ENCODE measurements around the gene TACC3. TPM values are rescaled to one million over a fixed set of nuclear protein-coding genes. Genes with fewer than 3 reads are reported as not detected.

TACC3 gene
- total RNA-seq, 1 donor from 2014 or later, result 8.3 TPM

DNA sequence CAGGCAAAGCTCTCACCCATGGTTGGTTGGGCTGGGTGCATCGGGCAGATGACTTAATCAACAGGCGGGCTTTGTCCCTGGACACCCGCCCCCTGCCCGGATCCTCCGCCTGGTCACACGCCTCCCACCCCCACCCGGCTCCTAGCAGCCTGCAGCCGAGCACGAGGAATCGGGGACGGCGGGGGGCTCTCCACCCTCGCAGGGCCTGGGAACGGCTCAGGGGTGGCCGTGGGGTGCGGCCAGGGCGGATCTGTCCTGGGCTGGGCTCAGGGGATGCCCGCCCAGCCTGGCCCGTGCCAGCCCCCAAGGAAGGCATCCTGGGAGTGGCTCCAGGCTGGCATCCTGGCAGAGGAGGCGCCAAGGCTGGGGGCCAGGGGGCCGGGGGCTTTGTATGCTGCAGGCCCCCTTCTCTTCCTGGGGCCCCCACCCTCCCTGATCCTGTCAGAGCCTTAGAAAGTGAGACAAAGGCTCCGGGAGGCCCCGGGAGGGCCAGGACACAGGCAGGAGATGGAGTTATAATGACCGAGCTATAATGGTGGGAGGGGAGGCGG lies 39.3 kb downstream of the TACC3 start:
- DNase-seq (ENCODE audit: low spot score), result no peak

DNA sequence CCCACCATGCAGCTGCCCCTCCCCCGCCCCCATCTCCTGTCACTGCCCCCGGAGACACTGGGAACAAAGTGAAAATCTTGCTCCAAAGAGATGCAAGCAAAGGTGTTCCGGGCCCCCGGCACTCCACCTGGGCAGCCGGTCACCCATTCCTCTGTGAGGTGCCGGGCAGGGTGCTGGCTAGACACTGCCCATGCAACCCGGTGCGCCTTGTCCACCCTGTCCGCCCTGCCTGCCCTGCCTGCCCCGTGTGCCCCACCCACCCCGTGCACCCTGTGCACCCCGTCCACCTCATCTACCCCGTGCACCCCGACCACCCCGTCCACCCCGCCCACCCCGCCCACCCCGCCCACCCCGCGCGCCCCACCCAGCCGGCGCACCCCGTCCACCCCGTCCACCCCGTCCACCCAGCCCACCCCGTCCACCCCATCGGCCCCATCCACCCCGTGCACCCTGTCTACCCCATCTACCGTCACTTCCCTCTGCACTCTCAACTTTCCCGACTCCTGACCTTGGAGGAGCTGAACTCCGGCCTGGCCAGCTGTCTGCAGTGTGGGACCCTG lies 39.9 kb downstream of the TACC3 start:
- DNase-seq (ENCODE audit: low spot score), result no peak

- no peak for DNase-seq (ENCODE audit: low spot score)
Measured at GRCh38 chr4:1762264-1763010, 41.1 kb downstream of the TACC3 start.

DNA sequence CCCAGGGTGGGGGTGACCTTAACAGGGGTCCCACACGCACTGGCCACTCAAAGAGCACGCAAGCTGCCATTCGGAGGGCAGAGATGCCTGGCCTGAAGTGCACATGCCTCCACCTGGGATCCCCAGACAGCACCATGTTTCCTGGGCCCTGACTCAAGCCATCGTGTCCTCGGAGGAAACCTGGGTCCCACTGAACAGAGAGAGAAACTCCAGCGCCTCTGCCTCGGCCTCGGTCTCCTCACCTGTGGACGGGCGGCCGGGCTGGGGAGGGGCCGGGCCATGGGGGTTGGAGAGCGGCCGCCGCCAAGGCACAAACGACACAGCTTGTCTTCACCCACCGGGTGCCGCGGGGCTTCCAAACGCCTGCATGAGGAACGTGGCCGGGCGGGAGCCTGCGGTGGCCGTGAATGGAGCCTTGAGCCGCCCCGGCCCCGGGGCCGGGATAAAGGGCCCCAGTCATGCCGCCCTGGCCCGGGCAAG lies 41.8 kb downstream of the TACC3 start:
- no peak for DNase-seq (ENCODE audit: low spot score)

- no peak for DNase-seq (ENCODE audit: low spot score)
Measured at GRCh38 chr4:1763550-1764080, 42.3 kb downstream of the TACC3 start.

DNA sequence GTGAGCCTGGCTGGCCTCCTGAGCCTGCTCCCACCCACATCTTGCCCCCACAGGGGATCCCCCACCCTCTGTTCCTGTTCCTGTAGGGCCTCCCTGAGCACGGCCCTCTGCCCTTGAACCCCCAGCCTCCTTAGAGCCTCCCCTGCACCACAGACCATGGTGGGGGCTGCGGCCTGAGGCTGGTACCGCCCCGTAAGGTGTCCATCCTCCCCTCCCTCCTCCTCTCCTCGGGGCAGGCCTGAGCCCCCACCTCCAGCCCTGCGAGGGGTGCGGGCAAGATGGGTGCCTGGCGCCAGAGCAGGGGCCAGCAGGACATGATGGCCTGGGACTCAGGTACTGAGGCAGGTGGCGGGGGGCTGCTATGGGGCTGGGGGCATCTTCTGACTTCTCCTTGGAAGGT lies 43.3 kb downstream of the TACC3 start:
- DNase-seq (ENCODE audit: low spot score), result no peak

GRCh38 chr4:1765409-1766072 lies 44.2 kb downstream of the TACC3 start:
- DNase-seq (ENCODE audit: low spot score), result no peak

DNA sequence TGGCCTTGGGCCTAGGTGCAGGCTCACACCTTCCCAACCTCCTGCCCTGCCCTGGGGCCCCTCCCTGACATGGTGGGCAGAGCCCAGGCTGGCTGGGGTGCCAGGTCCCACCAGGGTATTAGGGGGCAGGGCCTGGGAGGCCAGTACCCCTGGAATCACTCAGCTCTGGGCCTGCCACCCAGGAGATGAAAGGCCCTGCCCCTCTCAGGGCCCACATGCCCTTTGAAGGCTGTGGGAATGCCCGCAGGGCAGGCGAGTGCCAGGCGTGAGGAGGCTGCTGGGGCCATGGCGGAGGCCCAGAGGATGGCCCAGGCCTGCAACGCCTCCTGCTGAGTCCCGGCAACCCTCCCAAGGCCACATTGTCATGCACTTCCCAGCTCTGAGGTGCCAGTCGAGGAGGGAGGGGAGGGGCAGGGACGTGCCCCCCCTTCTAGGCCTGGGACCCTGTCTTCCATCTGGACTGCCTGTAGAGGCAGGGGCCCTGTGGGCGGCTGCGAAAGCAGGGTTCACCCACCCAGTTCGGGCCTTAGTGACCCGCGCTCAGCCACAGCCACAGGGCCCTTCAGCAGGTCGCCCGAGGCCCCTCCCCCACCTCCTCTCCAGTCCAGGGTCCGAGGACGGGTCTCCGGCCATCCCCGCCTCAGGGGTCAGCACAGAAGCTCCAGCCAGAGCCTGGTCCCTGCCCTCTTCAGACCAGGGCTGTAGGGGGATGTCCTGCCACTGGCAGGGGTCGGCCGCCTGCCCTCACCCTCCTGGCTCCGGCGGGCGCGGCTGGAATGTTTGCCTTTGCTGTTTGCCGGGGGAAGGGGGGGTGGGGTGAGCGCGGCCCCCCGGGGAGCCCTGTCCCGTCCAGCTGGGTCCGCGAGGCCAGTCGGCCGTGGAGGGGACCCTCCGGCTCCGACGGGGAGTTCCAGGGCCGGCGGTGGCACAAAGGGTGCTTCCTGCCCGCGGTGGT lies 45.1 kb downstream of the TACC3 start:
- DNase-seq (ENCODE audit: low spot score), result no peak

DNA sequence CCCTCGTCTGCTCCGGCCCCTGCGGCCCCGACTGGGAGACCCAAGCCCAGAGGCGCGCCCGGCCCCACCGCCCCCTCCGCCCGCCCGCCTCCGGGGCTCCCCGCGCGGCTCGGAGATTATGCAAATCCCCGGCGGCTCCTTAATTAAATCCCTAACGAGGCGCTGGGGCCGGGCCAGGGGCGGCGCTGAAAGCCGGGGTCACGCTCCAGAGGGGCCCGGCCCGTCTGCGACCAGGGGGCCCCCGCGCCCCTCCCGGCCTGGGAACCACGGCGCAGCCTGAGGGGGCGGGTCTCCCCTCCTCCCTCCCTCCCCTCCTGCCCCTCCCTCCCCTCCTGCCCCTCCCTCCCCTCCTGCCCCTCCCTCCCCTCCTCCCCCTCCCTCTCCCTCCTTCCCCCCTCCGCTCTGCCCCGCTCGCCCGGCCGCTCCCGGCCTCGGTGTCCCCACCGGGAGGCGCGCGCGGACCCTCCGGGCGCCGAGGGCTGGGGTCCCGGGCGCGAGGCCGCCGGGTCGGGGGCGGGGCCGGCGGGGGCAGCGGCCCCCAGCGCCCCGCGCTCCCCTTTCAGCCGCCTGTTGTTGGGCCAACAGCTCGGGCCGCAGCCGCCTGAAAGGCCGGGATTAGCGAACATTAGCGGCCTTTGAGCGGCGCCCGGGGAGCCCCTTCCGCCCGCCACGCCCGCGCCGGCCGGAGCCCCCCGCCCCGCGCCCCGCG lies 45.9 kb downstream of the TACC3 start:
- DNase-seq (ENCODE audit: low spot score), result no peak

- no peak for DNase-seq (ENCODE audit: low spot score)
Measured at GRCh38 chr4:1767770-1768366, 46.5 kb downstream of the TACC3 start.

- peak; percentile 89 for DNase-seq (ENCODE audit: low spot score)
Measured at GRCh38 chr4:1768367-1769034, 47.2 kb downstream of the TACC3 start.

DNA sequence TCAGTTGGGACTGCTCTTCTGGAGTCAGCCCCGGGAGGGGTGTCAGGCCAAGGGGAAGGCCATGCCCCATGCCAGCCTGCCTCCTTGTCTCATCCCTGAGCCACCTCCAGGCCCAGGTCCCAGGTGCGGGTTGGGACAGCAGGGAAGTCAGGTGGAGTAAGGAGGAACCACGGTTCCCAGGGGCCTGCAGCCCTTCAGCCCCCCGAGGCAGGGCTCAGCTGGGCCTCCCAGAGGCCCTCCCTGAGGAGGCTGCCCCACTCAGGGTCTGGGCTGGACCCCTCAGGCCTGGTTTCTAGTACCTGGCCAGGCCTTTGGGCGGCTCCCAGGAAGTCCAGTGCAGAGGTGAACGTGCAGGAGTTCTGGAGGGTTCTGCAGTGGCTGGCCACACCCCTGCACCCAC lies 48.4 kb downstream of the TACC3 start:
- DNase-seq (ENCODE audit: low spot score), result no peak

DNA sequence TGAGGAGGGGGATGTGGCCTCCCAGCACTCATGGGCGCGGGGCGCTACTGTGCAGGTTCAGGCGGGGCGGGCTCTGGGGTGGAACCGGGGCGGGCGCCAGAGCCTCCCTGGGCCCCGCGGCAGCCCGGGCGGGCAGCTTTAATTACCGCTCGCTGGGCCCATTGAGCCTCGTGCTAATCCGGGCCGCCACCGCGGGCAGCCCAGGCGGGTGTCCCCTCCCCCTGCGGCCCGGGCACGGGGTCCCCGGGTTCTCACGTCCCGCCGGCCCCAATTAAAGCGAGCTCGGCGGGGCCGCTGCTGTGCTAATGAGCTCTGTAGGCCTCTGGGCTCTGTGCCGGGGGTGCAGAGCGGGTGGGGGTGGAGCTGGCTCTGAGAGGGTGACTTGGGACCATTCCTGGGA lies 48.9 kb downstream of the TACC3 start:
- DNase-seq (ENCODE audit: low spot score), result no peak

DNA sequence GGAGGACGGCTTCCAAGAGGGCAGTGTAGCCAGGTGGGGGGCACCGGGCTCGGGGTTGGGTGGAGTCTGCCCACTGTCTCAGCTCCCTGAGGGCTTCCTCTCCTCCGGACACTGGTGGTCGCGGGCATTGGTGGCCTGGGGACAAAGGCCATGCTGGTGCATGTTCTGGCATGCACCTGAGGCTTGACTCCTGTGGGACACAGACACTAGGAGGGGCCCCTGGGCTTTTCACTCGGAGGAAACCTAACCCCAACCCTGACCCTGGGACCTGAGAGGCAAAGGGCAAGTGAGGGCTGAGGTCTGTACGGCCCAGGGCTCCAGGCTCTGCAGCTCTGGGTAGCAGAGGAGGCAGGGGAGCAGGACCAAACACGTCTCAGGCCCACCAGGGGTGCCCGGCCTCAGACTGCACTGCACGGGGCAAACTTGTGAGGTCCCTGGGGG lies 49.5 kb downstream of the TACC3 start:
- DNase-seq (ENCODE audit: low spot score), result no peak

GRCh38 chr4:1771555-1772305 lies 50.4 kb downstream of the TACC3 start:
- DNase-seq (ENCODE audit: low spot score), result no peak

DNA sequence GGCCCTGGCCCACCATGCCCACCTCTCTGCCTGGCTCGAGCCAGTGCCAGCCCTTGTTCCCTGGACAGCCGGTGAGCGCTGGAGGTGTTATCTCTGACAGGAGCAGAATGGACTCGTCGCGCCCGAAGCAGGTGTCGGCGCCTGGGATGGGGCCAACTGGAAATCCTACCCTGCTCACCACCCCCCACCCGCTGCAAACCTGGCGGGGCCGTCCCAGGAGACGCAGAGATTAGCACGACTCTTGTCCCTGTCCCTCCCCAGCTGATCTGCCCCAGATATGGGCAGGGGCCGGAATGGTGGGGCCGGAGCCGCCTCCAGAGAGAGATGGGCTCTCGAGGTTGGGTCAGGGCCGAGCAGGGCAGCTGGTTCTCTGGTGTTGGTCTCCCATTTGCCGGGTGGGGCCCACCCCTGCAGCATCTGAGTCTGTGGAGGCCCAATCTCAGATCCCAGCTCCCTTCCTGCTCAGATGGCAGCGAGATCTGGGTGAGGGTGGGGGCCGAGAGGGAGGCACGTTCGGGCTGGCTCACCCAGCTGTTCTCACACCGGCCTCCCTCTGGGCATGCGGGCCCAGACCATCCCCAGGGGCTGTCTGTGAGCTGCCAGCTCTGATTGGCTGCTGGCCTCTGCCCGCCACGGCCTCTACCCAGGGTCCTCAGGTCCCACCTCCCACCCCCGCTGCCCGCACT lies 51.7 kb downstream of the TACC3 start:
- DNase-seq (ENCODE audit: low spot score), result peak; percentile 72

GRCh38 chr4:1773754-1774153 lies 52.4 kb downstream of the TACC3 start:
- DNase-seq (ENCODE audit: low spot score), result no peak
